ENCODE data around the gene SEMA5B.

DNA sequence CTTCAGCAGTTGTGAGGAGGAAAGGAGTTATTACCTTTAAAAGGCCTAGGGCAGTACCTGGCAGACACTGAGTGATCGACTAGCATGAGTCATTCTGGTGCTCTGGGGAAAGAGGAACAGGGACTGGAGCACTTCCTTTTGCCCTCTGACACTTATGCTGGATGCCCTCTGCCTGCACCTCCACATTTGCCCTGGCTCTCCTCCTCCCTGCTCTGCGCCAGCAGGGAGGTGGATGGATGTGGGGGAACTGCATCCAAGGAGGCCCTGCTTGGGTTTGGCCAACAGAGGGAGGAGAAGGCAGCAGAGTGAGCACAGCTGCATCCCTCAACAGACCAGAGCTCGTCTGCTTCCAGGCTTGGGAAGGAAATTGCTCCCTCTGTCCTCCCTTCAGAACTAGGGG, 75.0 kb downstream of the SEMA5B start:
- TF ChIP-seq, protein P1, sequence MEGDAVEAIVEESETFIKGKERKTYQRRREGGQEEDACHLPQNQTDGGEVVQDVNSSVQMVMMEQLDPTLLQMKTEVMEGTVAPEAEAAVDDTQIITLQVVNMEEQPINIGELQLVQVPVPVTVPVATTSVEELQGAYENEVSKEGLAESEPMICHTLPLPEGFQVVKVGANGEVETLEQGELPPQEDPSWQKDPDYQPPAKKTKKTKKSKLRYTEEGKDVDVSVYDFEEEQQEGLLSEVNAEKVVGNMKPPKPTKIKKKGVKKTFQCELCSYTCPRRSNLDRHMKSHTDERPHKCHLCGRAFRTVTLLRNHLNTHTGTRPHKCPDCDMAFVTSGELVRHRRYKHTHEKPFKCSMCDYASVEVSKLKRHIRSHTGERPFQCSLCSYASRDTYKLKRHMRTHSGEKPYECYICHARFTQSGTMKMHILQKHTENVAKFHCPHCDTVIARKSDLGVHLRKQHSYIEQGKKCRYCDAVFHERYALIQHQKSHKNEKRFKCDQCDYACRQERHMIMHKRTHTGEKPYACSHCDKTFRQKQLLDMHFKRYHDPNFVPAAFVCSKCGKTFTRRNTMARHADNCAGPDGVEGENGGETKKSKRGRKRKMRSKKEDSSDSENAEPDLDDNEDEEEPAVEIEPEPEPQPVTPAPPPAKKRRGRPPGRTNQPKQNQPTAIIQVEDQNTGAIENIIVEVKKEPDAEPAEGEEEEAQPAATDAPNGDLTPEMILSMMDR (IDR thresholded peaks at IDR 0.05) = no peak
- TF ChIP-seq POLR2A (IDR thresholded peaks at IDR 0.05) (no peak), POLR2AphosphoS5 (IDR thresholded peaks at IDR 0.05) (no peak)
